ENCODE measurements around the gene PTPA.

The PTPA gene

GRCh38 chr9:129138476-129139232, 27.4 kb downstream of the PTPA start:
- no peak for DNase-seq (ENCODE audit: low spot score)

DNA sequence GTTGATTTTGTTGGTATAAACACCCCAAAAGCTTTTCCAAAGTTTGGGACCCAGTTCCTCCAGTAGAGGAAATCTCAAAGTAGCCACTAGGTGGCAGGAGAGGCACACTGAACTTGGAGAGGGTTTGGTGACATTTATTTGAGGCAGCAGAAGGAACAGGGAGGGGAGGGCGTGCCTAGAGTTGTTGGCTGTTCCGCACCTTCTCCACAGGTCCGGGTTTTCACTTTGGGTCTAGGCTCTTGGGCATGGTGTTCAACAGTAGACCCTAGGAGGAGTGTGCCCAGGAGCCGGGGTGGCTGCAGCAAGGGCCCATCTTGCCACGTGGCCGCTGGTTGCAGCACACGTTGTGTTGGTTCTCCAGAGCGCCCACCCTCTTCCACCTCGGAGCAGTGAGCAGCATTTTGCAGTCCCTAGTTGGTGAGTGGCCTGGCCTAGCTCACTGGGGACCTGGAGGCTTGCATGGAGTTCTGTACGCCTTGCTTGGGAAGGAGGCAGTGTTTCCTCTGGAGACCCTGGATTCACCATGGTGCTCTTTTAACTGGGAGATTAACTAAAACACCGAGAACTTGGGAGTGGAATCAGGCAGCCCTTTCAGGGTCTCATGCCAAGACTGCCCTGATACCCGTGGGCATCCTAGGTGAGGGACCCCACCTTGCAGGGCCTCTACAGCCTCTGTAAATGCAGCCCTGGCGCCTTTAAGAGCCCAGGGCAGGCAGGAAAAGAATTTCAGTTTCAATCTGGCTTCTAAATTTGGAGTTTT, 28.2 kb downstream of the PTPA start:
- peak; percentile 87 for DNase-seq (ENCODE audit: low spot score)

- DNase-seq (ENCODE audit: low spot score), result peak; percentile 97
These were observed 28.8 kb downstream of the PTPA start for GRCh38 chr9:129139993-129140396.

- peak; percentile 61 for DNase-seq (ENCODE audit: low spot score)
These were observed 29.3 kb downstream of the PTPA start for GRCh38 chr9:129140397-129141065.

- DNase-seq (ENCODE audit: low spot score), result peak; percentile 74
These were observed 30.1 kb downstream of the PTPA start for GRCh38 chr9:129141066-129142041.

DNA sequence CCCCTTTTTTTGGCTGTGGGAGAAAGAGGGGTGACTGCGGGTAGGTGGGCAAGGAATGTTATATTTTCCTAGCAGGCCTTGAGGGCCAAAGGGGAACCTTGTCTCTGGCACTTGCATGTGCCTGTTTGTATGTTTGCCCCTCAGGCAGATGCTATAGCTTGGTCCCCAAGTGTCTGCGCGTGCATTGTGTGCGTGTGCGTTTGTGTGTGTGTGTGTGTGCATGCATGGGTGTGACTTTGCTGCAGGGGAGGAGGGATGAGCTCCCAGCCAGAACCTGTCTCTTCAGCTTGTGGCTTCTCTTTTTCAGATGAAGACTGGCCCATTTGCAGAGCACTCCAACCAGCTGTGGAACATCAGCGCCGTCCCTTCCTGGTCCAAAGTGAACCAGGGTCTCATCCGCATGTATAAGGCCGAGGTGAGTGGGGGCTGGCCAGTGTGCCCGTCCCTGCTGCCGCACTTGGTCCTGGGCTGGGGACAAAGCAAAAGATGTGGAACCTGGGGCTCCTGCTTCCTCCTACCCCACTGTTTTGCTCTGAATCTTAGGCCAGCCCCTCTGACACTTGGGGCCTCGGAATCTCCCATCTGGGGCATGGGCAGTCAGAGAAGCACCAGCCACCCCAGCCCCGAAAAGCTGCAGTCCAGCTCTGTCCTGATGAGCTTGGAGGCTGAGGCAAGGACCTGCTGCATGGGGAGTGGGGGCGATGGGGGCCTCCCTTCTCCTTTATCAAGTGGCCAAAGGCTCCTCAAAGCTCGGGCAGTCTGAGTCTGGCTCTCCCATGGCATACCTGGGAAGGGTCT, 31.1 kb downstream of the PTPA start:
- DNase-seq (ENCODE audit: low spot score), result no peak

GRCh38 chr9:129143031-129143927, 32.1 kb downstream of the PTPA start:
- peak; percentile 76 for DNase-seq (ENCODE audit: low spot score)

GRCh38 chr9:129145316-129145715, 34.1 kb downstream of the PTPA start:
- no peak for DNase-seq (ENCODE audit: low spot score)

DNA sequence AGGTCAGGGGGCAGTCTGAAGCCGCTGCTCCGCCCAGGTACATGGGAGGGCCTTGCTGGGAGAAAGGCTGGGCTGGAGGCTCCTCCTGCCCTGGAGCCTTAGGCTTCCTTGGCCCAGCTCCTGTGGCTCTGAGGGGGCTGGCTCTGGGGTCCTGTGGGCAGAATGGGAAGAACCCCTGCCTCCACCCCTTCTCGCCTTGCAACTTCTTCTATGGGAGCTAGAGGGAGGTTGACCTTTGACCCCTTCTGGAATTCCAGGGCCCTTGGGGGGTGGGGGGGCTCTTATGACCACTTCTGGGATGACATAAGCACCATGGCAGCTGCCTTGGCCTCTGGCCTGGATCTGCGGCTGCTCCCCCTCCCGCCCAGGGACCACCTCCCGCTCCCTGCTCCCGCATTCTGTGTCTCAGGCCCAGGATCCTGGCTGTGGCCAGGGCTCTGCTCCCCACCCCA, 34.7 kb downstream of the PTPA start:
- no peak for DNase-seq (ENCODE audit: low spot score)

DNA sequence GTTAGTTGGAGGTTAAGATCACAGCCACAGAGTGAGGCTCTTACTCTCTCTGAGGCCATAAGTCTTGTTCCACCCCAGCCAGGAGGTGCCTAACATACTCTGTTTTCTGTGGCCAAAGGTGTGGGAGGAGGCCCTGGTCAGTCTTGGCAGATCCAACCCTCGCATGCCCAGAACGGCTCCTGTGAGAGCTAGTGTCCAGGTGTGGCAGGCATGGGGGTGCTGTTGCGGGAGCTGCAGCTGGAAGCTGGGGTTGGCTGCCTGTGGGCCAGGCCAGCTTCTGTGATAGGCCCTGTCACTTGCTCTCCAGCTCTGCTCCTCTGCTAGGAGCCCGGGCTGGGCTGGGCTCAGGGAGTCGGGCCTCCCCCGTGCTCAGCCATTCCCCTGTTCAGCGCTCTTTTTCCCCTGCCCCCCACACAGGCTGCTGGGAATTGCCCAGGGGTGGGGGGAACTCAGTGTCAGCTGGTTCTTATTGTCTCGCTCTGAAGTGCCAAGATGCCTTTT, 35.3 kb downstream of the PTPA start:
- DNase-seq (ENCODE audit: low spot score), result peak; percentile 49

- no peak for DNase-seq (ENCODE audit: low spot score)
These were observed 37.4 kb downstream of the PTPA start for GRCh38 chr9:129148463-129149204.

- no peak for DNase-seq (ENCODE audit: low spot score)
These were observed 38.2 kb downstream of the PTPA start for GRCh38 chr9:129149442-129149841.

DNA sequence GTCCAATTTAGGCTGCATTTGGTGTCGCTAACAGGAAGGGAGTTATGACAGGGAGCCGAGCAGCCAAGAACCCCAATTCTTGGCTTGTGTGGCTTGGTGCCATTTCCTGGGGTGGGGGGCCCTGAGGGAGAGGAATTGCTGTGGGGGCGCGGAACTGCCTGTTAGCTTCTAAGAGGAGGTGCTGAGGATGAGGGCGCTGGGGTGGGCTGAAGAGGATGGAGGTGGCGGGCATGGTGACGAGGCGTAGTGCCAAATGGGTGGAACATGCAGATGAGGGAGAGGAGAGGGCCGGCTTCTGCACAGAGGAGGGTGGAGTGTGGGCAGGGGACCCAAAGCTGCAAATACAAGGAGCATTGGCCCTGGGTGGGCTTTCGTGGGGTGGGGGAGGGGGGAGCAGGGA, 38.9 kb downstream of the PTPA start:
- no peak for DNase-seq (ENCODE audit: low spot score)

DNA sequence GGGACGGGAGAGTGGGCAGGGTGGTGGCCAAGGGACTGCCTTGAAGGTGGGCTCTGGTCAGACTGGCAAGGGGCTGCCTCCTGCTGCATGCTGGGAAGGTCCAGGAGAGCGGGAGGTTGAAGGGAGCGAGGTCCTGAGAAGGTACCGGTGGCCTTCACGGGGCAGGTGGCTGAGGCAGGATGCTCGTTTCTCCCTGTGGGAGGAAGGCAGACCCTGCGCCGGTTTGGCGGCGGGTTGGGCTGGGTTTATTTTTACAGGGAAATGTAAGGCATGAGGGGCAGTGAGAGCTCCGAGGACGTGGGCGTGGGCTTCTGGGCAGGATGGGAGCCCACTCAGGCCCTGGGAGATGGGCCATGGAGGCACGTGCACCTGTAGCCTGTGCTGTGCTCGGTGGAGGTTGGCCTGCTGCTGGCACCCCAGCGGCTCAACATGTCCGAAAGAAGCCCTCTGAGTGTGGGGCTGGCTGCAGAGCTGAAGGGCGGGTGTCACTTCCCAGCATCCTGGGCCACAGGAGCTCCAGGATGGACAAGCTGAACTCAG, 39.5 kb downstream of the PTPA start:
- no peak for DNase-seq (ENCODE audit: low spot score)

- no peak for DNase-seq (ENCODE audit: low spot score)
These were observed 40.3 kb downstream of the PTPA start for GRCh38 chr9:129151469-129151868.

DNA sequence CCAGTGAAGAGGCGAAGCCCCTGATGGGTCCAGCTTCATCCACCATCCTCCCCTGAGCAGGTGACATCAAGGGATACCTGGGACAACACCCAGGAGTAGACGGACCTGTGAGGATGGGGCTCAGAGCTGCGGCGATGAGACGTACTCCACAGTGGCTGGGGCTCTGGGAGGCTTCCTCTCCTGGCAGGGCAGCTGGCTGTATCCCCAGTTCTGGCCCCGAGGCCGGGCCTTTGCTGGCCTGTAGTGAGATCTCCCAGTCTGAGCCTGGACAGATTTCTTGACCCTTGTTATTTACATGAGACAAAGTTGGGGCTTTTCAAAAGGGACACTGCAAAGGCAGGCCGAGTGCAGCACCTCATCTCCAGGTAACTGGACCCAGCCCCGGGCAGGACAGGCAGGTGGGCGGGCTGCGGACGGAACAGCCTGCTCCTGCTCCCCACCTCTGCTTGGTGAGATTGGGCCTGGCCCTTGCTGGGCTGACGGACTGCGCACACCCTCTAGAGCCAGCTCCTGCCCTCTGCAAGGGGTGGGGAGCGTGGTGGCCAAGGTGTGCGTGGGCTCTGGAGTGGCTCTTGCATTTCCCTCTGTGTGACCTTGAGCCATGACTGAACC, 43.8 kb downstream of the PTPA start:
- no peak for DNase-seq (ENCODE audit: low spot score)

DNA sequence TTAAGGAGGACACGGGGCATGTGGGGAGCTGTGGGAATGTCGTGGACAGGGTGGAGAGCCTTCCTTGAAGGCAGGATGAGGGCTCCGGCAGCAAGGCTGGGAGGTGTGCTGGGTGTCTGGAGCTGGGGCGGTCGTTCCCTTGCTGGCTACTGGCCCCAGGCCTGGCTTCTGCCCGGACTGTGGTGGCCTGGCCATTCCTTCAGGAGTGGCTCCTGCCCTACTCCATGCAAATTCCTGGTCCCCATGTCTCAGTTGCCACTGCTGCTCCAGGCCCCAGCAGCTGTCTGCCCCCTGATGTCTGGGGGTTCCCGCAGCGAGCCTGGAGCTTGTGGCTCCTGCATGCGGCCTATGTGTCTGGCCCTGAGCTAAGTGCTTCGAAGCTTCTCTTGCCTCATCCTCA, 44.9 kb downstream of the PTPA start:
- DNase-seq (ENCODE audit: low spot score), result no peak
